ENCODE results near the gene WNT7B. TPM values are rescaled to one million over a fixed set of nuclear protein-coding genes. Genes with fewer than 3 reads are reported as not detected.

WNT7B gene
- polyA plus RNA-seq, 1 of the 3 experiments (the other 2 are of a cell fraction): 0.13 TPM

- no peak for TF ChIP-seq ZBTB33 (IDR thresholded peaks at IDR 0.05; ENCODE audit: borderline replicate concordance, low read depth)
- TF ChIP-seq MAX (IDR thresholded peaks at IDR 0.05; ENCODE audit: low read depth): no peak
- TF ChIP-seq TAF1 (IDR thresholded peaks at IDR 0.05; ENCODE audit: borderline replicate concordance, low read depth, low read length): no peak
- TF ChIP-seq USF1 (IDR thresholded peaks at IDR 0.05; ENCODE audit: borderline replicate concordance, low read depth): no peak
- TF ChIP-seq CTCF (IDR thresholded peaks at IDR 0.05): no peak
- TF ChIP-seq JUND (IDR thresholded peaks at IDR 0.05): no peak
- Histone ChIP-seq H2AFZ (ENCODE audit: low read depth) (no peak overlapping the region), H3K27me3 (ENCODE audit: insufficient read depth) (0 out of 2 replicates have a peak, but pooled peaks cover under 1% of the 10 kb centered on the region), H3K27ac (ENCODE audit: low read depth in 2 of 2, low read length in 1 of 2) (no peak overlapping the region), H3K4me3 (ENCODE audit: low read depth in 2 of 2, low read length in 1 of 2) (no peak overlapping the region), H3K36me3 (replicated peaks in 1 of 2; ENCODE audit: control insufficient read depth in 1 of 2, insufficient read depth in 2 of 2, low read length in 1 of 2) (no peaks in the 10 kb centered on the region), H3K4me2 (no peak overlapping the region), H3K9me2 (no peaks in the 10 kb centered on the region), H3K9me3 (no peaks in the 10 kb centered on the region), H4K20me1 (ENCODE audit: insufficient read depth) (no peaks in the 10 kb centered on the region), H3K4me1 (ENCODE audit: control insufficient read depth in 1 of 2, insufficient read depth in 2 of 2, low read depth in 1 of 2, low read length in 1 of 2) (peaks cover 0 to 4% of the 10 kb centered on the region in 2 experiments; a peak in 1 of 4 replicates), H3F3A (replicated peaks; ENCODE audit: insufficient read depth) (no peaks in the 10 kb centered on the region), H3K79me2 (ENCODE audit: insufficient read depth) (no peaks in the 10 kb centered on the region), H3K9ac (no peak overlapping the region)
- ChIA-PET CTCF (interaction anchor here (0.9 to 2.4 kb wide), 3 partner anchors 102 to 387 kb away, joined by 3 to 14 read pairs (median 7); no protein-coding TSS in a partner anchor), POLR2A (no interaction called here)
- DNase-seq: no peak
- 88% methylated on average over 6 of the region's 11 CpGs for WGBS (ENCODE audit: low lambda C conversion rate)
Measured at GRCh38 chr22:45965563-45965962, 11.4 kb downstream of the WNT7B start.

GRCh38 chr22:45964926-45965527 is 11.9 kb downstream of the WNT7B start:
- H3K9me3 ChIP-seq: no peaks in the 10 kb centered on the region
- H3K4me2 ChIP-seq: no peak overlapping the region
- DNase-seq: no peak
- no peaks in the 10 kb centered on the region for H4K20me1 ChIP-seq (ENCODE audit: insufficient read depth)
- WGBS (ENCODE audit: low lambda C conversion rate): 74% methylated on average over 12 of the region's 12 CpGs
- no peak overlapping the region for H3K9ac ChIP-seq
- H3K4me1 ChIP-seq (ENCODE audit: control insufficient read depth in 1 of 2, insufficient read depth in 2 of 2, low read depth in 1 of 2, low read length in 1 of 2): peaks cover 0 to 4% of the 10 kb centered on the region in 2 experiments; a peak in 1 of 4 replicates
- H3K4me3 ChIP-seq (ENCODE audit: low read depth in 2 of 2, low read length in 1 of 2): no peak overlapping the region
- ChIA-PET POLR2A (no interaction called here), CTCF (interaction anchor here (0.9 to 2.4 kb wide), 3 partner anchors 101 to 387 kb away, joined by 3 to 14 read pairs (median 7); no protein-coding TSS in a partner anchor)
- no peaks in the 10 kb centered on the region for H3F3A ChIP-seq (replicated peaks; ENCODE audit: insufficient read depth)
- no peak overlapping the region for H3K27ac ChIP-seq (ENCODE audit: low read depth in 2 of 2, low read length in 1 of 2)
- no peak overlapping the region for H2AFZ ChIP-seq (ENCODE audit: low read depth)
- no peaks in the 10 kb centered on the region for H3K79me2 ChIP-seq (ENCODE audit: insufficient read depth)
- no peaks in the 10 kb centered on the region for H3K9me2 ChIP-seq
- H3K36me3 ChIP-seq (replicated peaks in 1 of 2; ENCODE audit: control insufficient read depth in 1 of 2, insufficient read depth in 2 of 2, low read length in 1 of 2): no peaks in the 10 kb centered on the region
- H3K27me3 ChIP-seq (ENCODE audit: insufficient read depth): no peaks in the 10 kb centered on the region
- TF ChIP-seq GABPA (IDR thresholded peaks at IDR 0.05; ENCODE audit: low read depth): no peak
- no peak for TF ChIP-seq RFX5 (IDR thresholded peaks at IDR 0.05; ENCODE audit: low read length)
- no peak for TF ChIP-seq REST (IDR thresholded peaks at IDR 0.05; ENCODE audit: low read depth, low read length)
- TF ChIP-seq NFIC (IDR thresholded peaks at IDR 0.05; ENCODE audit: borderline replicate concordance): no peak
- TF ChIP-seq RAD21 (IDR thresholded peaks at IDR 0.05; ENCODE audit: low read length): no peak
- TF ChIP-seq MEF2A (IDR thresholded peaks at IDR 0.05; ENCODE audit: borderline replicate concordance, low read depth): no peak
- TF ChIP-seq RXRA (IDR thresholded peaks at IDR 0.05; ENCODE audit: borderline replicate concordance, low read depth): no peak
- TF ChIP-seq RCOR1 (IDR thresholded peaks at IDR 0.05; ENCODE audit: low read length): no peak
- no peak for TF ChIP-seq EP300 (IDR thresholded peaks at IDR 0.05; ENCODE audit: borderline replicate concordance in 1 of 2, low read depth in 1 of 2, low read length in 1 of 2)
- TF ChIP-seq FOSL2 (IDR thresholded peaks at IDR 0.05; ENCODE audit: borderline replicate concordance, low read depth): no peak
- TF ChIP-seq TCF12 (IDR thresholded peaks at IDR 0.05): no peak
- no peak for TF ChIP-seq FOXJ3 (CRISPR knock-in tag; IDR thresholded peaks at IDR 0.05)
- no peak for TF ChIP-seq JUND (IDR thresholded peaks at IDR 0.05)
- no peak for TF ChIP-seq TEAD4 (IDR thresholded peaks at IDR 0.05; ENCODE audit: borderline replicate concordance, insufficient read depth)
- TF ChIP-seq NRF1 (IDR thresholded peaks at IDR 0.05; ENCODE audit: low read depth, low read length): no peak
